ENCODE data around the gene C16orf86. TPM values are rescaled to one million over a fixed set of nuclear protein-coding genes. Genes with fewer than 3 reads are reported as not detected.

Gene C16orf86
- total RNA-seq, 1 donor from 2014 or later, result 0.82 TPM

- H3K36me3 Mint-ChIP-seq (ENCODE audit: low read depth), result no peaks in the 10 kb centered on the region
- no peaks in the 10 kb centered on the region for H3K9me3 Mint-ChIP-seq (ENCODE audit: low read depth)
- TF ChIP-seq, protein P1, sequence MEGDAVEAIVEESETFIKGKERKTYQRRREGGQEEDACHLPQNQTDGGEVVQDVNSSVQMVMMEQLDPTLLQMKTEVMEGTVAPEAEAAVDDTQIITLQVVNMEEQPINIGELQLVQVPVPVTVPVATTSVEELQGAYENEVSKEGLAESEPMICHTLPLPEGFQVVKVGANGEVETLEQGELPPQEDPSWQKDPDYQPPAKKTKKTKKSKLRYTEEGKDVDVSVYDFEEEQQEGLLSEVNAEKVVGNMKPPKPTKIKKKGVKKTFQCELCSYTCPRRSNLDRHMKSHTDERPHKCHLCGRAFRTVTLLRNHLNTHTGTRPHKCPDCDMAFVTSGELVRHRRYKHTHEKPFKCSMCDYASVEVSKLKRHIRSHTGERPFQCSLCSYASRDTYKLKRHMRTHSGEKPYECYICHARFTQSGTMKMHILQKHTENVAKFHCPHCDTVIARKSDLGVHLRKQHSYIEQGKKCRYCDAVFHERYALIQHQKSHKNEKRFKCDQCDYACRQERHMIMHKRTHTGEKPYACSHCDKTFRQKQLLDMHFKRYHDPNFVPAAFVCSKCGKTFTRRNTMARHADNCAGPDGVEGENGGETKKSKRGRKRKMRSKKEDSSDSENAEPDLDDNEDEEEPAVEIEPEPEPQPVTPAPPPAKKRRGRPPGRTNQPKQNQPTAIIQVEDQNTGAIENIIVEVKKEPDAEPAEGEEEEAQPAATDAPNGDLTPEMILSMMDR (IDR thresholded peaks at IDR 0.05), result no peak
- no peak for DNase-seq (ENCODE audit: low spot score)
- peak overlapping the region; percentile 62 for H3K4me3 Mint-ChIP-seq (ENCODE audit: unreplicated experiment)
- H3K27ac Mint-ChIP-seq (ENCODE audit: unreplicated experiment), result no peak overlapping the region
- H3K27me3 Mint-ChIP-seq (ENCODE audit: low read depth), result no peaks in the 10 kb centered on the region
- H3K4me1 Mint-ChIP-seq (ENCODE audit: low read depth), result peaks cover 20% of the 10 kb centered on the region
These were observed 522 bp upstream of the C16orf86 start for GRCh38 chr16:67666032-67666551.

DNA sequence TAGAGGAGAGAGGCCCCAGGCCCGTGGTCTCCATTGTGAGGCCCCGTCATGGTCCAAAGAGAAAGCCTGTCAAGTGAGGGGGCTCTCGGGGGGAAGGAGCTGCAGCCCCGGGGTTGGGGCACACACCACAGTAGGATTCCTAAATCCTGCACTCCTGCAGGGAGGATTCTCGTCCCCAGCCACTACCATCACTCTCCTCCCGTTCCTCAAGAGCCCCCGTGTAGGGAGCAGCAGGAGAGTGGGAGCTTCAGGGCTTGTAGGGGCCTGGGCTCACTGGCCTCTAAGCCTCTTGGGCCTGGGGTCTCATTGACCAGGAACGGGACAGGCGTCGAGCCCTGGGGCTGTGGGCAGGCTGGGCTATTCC is 821 bp downstream of the C16orf86 start:
- no peak for DNase-seq (ENCODE audit: low spot score)
- Mint-ChIP-seq H3K36me3 (ENCODE audit: low read depth) (no peaks in the 10 kb centered on the region), H3K27ac (ENCODE audit: unreplicated experiment) (no peak overlapping the region), H3K4me1 (ENCODE audit: low read depth) (peaks cover 15% of the 10 kb centered on the region), H3K4me3 (ENCODE audit: unreplicated experiment) (peak overlapping the region; percentile 74), H3K9me3 (ENCODE audit: low read depth) (no peaks in the 10 kb centered on the region), H3K27me3 (ENCODE audit: low read depth) (no peaks in the 10 kb centered on the region)
- TF ChIP-seq, protein P1 (IDR thresholded peaks at IDR 0.05), result no peak

GRCh38 chr16:67667817-67668494 is 1.3 kb downstream of the C16orf86 start:
- DNase-seq (ENCODE audit: low spot score), result peak; percentile 94
- TF ChIP-seq, protein P1 (IDR thresholded peaks at IDR 0.05), result peak; percentile 85
- Mint-ChIP-seq H3K9me3 (ENCODE audit: low read depth) (no peaks in the 10 kb centered on the region), H3K36me3 (ENCODE audit: low read depth) (no peaks in the 10 kb centered on the region), H3K27ac (ENCODE audit: unreplicated experiment) (no peak overlapping the region), H3K4me1 (ENCODE audit: low read depth) (peaks cover 15% of the 10 kb centered on the region), H3K4me3 (ENCODE audit: unreplicated experiment) (peak overlapping the region; percentile 35), H3K27me3 (ENCODE audit: low read depth) (no peaks in the 10 kb centered on the region)

DNA sequence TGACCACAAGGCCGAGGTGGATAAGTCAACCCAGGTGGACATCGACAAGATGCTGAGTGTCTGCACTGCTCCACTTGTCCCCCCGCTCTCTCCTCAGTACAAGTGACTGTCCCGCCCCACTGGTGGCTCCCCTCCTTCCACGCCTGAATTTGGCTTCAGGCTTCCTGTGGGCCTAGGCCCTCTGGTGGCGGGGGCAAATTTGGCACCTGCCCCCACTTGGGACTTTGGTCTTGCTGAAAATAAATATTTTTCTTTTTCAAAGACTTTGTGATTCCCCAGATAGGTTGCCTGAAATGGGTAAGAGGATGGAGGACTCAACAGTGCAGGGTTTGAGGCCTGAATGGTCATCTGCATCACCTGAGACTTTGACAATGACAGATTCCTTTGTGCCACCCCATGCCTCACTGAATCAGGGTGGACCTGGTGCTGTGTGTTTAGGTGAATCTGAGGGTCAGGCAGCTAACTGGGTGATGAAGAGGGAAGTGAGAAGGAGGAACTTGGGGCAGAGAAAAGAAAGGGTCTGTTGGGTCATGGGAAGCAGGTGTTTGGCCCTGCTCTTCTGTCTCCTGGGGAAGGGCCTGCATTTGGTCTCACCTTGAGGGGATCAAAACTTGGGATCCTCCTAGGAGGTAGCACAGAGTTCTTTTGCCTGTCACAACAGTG is 2.0 kb downstream of the C16orf86 start:
- DNase-seq (ENCODE audit: low spot score), result no peak
- H3K4me3 Mint-ChIP-seq (ENCODE audit: unreplicated experiment), result no peak overlapping the region
- TF ChIP-seq, protein P1 (IDR thresholded peaks at IDR 0.05), result no peak
- no peaks in the 10 kb centered on the region for H3K36me3 Mint-ChIP-seq (ENCODE audit: low read depth)
- H3K4me1 Mint-ChIP-seq (ENCODE audit: low read depth), result peaks cover 18% of the 10 kb centered on the region
- H3K27me3 Mint-ChIP-seq (ENCODE audit: low read depth), result no peaks in the 10 kb centered on the region
- no peaks in the 10 kb centered on the region for H3K9me3 Mint-ChIP-seq (ENCODE audit: low read depth)
- no peak overlapping the region for H3K27ac Mint-ChIP-seq (ENCODE audit: unreplicated experiment)

GRCh38 chr16:67669499-67670101 is 3.0 kb downstream of the C16orf86 start:
- Mint-ChIP-seq H3K36me3 (ENCODE audit: low read depth) (no peaks in the 10 kb centered on the region), H3K4me3 (ENCODE audit: unreplicated experiment) (no peak overlapping the region), H3K27me3 (ENCODE audit: low read depth) (no peaks in the 10 kb centered on the region), H3K4me1 (ENCODE audit: low read depth) (peaks cover 24% of the 10 kb centered on the region), H3K27ac (ENCODE audit: unreplicated experiment) (no peak overlapping the region), H3K9me3 (ENCODE audit: low read depth) (no peaks in the 10 kb centered on the region)
- DNase-seq (ENCODE audit: low spot score), result no peak
- TF ChIP-seq, protein P1 (IDR thresholded peaks at IDR 0.05), result no peak

All from chondrocyte (in vitro differentiated cells).